ENCODE measurements around the gene RPL14. TPM values are rescaled to one million over a fixed set of nuclear protein-coding genes. Genes with fewer than 3 reads are reported as not detected.
"Not testable (repeated sequence)": the region's sequence is repeated elsewhere in the genome, so short reads cannot be mapped to it uniquely, and the experiment has no call there.

RPL14 gene
- total RNA-seq, 1 donor from 2014 or later = 1,360 TPM

DNA sequence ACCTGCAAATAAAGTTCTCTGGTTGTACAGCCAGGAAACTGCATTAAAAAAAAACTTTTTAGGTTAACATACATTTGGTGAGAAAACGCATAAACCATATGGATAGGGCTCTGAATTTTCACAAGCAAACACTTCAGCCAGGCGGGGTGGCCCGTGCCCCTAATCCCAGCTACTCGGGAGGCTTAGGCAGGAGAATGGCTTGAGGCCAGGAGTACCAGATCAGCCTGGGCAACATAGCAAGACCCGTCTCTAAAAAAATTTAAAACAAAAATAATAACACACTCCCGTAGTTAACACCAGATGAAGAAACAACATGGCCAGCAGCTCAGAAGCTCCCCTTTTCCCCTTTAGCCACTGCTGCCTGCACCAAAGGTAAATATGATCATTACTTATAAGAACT lies 3.2 kb upstream of the RPL14 start:
- no peak for ATAC-seq

DNA sequence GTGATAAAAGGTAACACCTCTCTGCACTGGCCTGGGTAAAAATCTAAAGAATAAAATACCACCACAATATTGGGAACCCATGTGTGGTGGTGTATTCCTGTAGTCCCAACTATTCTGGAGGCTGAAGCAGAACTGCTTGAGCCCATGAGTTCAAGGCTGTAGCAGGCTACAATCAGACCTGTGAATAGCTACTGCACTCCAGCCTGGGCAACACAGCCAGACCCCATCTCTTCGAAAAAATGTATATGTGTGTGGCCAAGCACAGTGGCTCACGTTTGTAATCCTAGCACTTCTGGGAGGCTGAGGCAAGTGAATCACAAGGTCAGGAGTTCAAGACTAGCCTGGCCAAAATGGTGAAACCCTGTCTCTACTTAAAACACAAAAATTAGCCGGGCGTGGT lies 1.8 kb upstream of the RPL14 start:
- Histone ChIP-seq H3K27ac (no peak overlapping the region), H3K4me1 (peaks cover 50% of the 10 kb centered on the region), H3K4me3 (no peak overlapping the region), H3K27me3 (ENCODE audit: low read depth) (no peaks in the 10 kb centered on the region), H3K36me3 (peaks cover 30% of the 10 kb centered on the region), H3K9me3 (no peaks in the 10 kb centered on the region)
- intact Hi-C loops (cut with DNase I) = no loop called here
- ATAC-seq (no peak), DNase-seq (no peak)
- TF ChIP-seq, protein P1, sequence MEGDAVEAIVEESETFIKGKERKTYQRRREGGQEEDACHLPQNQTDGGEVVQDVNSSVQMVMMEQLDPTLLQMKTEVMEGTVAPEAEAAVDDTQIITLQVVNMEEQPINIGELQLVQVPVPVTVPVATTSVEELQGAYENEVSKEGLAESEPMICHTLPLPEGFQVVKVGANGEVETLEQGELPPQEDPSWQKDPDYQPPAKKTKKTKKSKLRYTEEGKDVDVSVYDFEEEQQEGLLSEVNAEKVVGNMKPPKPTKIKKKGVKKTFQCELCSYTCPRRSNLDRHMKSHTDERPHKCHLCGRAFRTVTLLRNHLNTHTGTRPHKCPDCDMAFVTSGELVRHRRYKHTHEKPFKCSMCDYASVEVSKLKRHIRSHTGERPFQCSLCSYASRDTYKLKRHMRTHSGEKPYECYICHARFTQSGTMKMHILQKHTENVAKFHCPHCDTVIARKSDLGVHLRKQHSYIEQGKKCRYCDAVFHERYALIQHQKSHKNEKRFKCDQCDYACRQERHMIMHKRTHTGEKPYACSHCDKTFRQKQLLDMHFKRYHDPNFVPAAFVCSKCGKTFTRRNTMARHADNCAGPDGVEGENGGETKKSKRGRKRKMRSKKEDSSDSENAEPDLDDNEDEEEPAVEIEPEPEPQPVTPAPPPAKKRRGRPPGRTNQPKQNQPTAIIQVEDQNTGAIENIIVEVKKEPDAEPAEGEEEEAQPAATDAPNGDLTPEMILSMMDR (IDR thresholded peaks at IDR 0.05) = no peak

More for the DNA sequence above, 3.2 kb upstream of the RPL14 start:
- TF ChIP-seq, protein P1 (IDR thresholded peaks at IDR 0.05) = no peak
- peaks cover 38% of the 10 kb centered on the region for H3K4me1 ChIP-seq
- intact Hi-C loops (cut with DNase I) = no loop called here
- peak overlapping the region; percentile 73 for H3K4me3 ChIP-seq
- H3K36me3 ChIP-seq = peaks cover 16% of the 10 kb centered on the region
- no peak for DNase-seq
- no peaks in the 10 kb centered on the region for H3K9me3 ChIP-seq
- H3K27ac ChIP-seq = peak overlapping the region; percentile 96
- no peaks in the 10 kb centered on the region for H3K27me3 ChIP-seq (ENCODE audit: low read depth)

DNA sequence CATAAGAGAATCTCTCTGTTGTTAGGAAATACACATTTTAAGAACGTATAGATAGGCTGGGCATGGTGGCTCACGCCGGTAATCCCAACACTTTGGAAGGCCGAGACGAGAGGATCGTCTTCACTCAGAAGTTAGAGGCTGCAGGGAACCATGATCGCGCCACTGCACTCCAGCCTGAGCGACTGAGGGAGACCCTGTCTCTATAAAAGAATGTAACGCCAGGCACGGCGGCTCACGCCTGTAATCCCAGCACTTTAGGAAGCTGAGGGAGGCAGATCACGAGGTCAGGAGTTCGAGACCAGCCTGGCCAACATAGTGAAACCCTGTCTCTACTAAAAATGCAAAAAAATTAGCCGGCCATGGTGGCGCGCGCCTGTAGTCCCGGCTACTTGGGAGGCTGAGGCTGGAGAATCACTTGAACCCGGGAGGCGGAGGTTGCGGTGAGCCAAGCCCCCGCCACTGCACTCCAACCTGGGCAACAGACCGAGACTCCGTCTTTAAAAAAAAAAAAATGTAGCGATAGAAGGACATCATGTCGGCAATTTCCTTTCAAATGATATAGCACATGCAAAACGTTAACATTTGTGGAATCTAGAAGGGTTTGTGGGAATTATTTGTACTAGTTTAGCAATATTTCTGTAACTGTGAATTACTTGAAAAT lies 730 bp upstream of the RPL14 start:
- intact Hi-C loops (cut with DNase I) = no loop called here
- TF ChIP-seq, protein P1 (IDR thresholded peaks at IDR 0.05) = no peak
- Histone ChIP-seq H3K4me3 (peak overlapping the region; percentile 100), H3K36me3 (peaks cover 33% of the 10 kb centered on the region), H3K4me1 (peaks cover 59% of the 10 kb centered on the region), H3K9me3 (no peaks in the 10 kb centered on the region), H3K27ac (peak overlapping the region; percentile 93), H3K27me3 (ENCODE audit: low read depth) (no peaks in the 10 kb centered on the region)
- DNase-seq = no peak
- no peak for ATAC-seq

DNA sequence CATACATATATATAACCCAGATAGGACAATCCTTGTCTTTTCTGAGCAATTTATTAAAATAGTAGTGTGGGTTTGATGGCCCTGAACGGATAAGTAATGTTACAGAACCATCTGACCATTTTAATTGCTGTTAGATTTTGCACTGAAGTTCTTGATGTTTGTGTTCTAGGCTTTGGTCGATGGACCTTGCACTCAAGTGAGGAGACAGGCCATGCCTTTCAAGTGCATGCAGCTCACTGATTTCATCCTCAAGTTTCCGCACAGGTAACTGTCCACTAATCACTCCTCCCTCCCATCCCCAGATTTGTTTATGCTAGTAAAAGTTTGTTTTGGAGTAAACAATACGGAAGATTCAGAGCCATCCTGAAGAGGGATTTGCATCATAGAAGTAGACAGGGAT lies 1.3 kb downstream of the RPL14 start:
- Histone ChIP-seq H3K9me3 (no peaks in the 10 kb centered on the region), H3K27ac (peak overlapping the region; percentile 93), H3K4me1 (peaks cover 46% of the 10 kb centered on the region), H3K27me3 (ENCODE audit: low read depth) (no peaks in the 10 kb centered on the region), H3K4me3 (peak overlapping the region; percentile 100), H3K36me3 (peaks cover 54% of the 10 kb centered on the region)
- TF ChIP-seq, protein P1 (IDR thresholded peaks at IDR 0.05) = no peak
- ATAC-seq (no peak), DNase-seq (no peak)
- intact Hi-C loops (cut with DNase I) = no loop called here

DNA sequence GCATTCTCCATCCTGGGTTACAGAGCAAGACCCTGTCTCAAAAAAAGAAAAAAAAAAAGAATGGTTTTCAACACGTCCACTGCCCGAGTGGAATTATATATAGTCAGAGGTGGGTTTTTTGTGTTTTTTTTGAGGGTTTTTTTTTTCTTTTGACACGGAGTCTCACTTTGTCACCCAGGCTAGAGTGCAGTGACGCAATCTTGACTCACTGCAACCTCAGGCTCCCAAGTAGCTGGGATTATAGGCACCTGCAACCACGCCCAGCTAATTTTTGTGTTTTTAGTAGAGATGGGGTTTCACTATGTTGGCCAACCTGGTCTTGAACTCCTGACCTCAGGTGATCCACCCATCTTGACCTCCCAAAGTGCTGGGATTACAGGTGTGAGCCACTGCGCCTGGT lies 3.3 kb downstream of the RPL14 start:
- H3K4me1 ChIP-seq = peaks cover 40% of the 10 kb centered on the region
- H3K9me3 ChIP-seq; DNase-seq; intact Hi-C loops (cut with DNase I); H3K27me3 ChIP-seq (ENCODE audit: low read depth); H3K27ac ChIP-seq; ATAC-seq; H3K4me3 ChIP-seq: not testable (repeated sequence)
- H3K36me3 ChIP-seq = peaks cover 72% of the 10 kb centered on the region

DNA sequence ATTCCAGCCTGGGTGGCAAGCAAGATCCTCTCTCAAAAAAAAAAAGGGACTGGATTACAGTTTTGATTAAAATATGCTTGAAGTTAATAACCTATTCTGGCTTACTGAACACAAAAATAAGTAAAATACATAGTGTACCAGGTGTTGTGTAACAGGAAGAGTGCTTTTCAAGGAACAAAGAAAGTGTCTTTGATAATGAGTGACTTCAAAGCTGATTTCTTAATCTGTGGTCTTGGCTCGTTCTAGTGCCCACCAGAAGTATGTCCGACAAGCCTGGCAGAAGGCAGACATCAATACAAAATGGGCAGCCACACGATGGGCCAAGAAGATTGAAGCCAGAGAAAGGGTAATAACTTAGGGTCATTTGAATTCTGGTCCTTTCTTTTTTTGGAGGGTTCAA lies 4.0 kb downstream of the RPL14 start:
- TF ChIP-seq, protein P1 (IDR thresholded peaks at IDR 0.05) = no peak
- Histone ChIP-seq H3K4me3 (no peak overlapping the region), H3K4me1 (peaks cover 40% of the 10 kb centered on the region), H3K9me3 (no peaks in the 10 kb centered on the region), H3K27ac (no peak overlapping the region), H3K36me3 (peaks cover 76% of the 10 kb centered on the region), H3K27me3 (ENCODE audit: low read depth) (no peaks in the 10 kb centered on the region)
- DNase-seq (no peak), ATAC-seq (no peak)
- intact Hi-C loops (cut with DNase I) = no loop called here

DNA sequence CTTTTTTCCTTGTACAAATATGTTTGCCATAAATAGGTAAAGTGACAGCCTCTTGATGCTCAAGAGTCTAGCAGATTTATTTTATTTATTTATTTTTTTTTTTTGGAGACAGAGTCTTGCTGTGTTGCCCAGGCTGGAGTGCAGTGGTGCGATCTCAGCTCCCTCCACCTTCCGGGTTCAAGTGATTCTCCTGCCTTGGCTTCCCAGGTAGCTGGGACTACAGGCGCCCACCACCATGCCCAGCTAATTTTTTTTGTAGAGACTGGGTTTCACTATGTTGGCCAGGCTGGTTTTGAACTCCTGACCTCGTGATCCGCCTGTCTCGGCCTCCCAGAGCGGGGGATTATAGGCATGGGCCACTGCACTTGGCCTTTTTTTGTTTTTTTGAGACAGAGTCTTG lies 5.7 kb downstream of the RPL14 start:
- intact Hi-C loops (cut with DNase I); H3K27ac ChIP-seq; H3K27me3 ChIP-seq (ENCODE audit: low read depth); H3K4me3 ChIP-seq; H3K9me3 ChIP-seq; DNase-seq; ATAC-seq: not testable (repeated sequence)
- peaks cover 85% of the 10 kb centered on the region for H3K36me3 ChIP-seq
- peaks cover 33% of the 10 kb centered on the region for H3K4me1 ChIP-seq
